Stimulated activated CD8-positive, alpha-beta memory T cell treated with anti-CD3 and anti-CD28 coated beads, Interleukin-15, amount 100 ng/mL, for 1 hour (primary cell): ENCODE results near the gene PHAF1.

Source experiments
- DNase-seq: peaks from one replicate; pipeline ENCODE4 v3.0.0-alpha.2; 2020; ENCODE audit warnings: low read depth

The PHAF1 gene

DNA sequence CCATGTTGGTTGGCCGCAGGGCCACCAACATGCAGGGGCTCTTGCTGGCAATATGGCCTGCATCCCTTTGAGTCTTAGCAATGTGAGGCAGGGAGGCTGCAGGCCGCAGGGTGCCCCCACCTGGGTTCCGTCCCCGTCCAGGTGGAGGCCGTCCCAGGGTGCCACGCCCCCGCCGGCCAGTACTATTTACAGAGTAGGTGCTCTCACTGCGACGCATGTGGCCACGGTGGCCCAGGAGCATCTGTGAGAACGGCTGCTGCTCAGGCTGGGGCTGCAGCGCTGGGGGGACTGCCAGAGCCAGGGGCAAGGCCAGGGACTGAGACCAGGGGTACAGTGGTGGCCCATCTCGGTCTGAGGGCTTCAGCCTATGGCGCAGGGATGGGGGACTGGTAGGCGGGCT lies 70.4 kb downstream of the PHAF1 start:
- no peak for DNase-seq

DNA sequence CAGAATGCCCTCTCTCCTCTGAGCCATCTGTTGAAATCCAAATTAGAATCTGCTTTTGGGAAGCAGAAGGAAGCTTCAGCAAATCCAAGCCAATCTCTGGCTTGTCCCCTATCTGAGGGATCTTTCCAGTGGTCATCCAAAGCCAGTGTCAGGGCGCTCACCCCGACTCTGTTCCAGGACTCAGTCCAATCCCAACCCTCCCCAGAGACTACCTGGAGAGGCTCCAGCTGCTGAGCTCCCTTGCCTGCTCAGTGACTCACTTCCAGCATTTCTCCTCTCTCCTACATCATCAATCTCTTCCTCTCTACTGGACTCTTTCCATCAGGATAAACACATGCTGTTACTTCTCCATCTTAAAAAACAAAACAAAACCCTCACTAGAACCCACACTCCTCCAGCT lies 71.6 kb downstream of the PHAF1 start:
- DNase-seq, result no peak

DNA sequence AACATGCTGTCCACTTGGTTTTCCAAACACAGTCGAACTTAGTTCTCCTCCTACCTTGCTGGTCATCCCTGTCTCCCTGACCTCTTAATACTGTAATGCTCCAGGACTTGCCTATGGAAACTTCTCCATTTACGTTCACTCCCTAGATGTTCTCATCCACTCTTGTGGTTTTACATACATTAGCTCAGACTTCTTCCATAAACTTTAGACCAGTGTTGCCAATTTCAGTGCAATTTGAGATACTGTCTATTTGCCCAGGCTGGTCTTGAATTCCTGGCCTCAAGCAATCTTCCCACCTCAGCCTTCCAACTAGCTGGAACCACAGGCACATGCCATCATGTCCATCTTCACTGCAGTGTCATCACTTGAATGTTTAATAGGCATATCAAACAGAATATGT lies 72.5 kb downstream of the PHAF1 start:
- DNase-seq, result no peak

DNA sequence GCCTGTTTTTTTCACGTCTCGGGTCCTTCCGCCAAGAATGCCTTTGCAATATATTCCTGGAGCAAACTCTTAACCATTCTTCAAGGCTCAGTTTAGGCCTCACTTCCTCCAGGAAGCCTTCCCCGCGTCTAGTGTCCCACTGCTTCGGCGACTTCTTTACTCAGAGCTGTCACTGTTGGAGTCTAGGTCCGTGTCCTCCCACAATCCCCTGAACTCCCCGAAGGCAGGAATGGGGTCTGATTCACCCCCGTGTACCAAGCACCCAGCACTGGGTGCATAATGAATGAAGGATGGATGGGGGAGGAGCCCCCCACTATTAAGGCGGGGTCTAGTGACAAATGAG lies 73.5 kb downstream of the PHAF1 start:
- DNase-seq, result no peak

GRCh38 chr16:67183627-67184452 lies 74.1 kb downstream of the PHAF1 start, which contains the start of gene MATCAP1:
MATCAP1 (minus strand) TSS chr16:67183963; CDS start chr16:67180610, 3,353 bp downstream.
- DNase-seq, result peak; percentile 84

DNA sequence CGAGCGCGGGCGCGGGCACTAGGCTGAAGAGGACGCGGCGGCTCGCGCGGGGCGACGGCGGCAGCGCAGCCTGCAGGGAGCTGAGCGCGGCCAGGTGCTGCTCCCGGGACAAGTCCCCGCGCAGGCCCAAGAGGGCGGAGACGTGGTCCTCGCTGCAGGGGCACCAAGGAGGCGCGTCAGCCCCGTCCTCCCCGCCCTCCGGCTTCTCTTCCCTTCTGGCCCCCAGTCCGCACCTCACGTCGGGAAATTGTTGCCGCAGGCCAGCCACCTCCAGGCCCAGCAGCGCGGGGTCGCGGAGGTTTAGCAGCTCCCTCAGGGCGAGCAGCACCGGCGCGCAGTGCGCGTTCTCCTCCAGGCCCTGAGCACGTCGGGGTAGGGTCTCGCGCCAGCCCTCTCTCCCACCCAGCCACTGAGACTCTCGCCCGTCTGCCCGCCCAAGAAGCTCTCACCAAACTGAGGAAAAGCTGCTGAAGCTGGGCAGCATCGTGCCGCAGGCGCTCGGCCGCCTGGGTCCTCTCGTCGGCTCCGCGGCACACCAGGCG lies 74.8 kb downstream of the PHAF1 start:
- DNase-seq, result no peak

- DNase-seq, result peak; percentile 73
These were observed 75.4 kb downstream of the PHAF1 start for GRCh38 chr16:67184995-67185650.

DNA sequence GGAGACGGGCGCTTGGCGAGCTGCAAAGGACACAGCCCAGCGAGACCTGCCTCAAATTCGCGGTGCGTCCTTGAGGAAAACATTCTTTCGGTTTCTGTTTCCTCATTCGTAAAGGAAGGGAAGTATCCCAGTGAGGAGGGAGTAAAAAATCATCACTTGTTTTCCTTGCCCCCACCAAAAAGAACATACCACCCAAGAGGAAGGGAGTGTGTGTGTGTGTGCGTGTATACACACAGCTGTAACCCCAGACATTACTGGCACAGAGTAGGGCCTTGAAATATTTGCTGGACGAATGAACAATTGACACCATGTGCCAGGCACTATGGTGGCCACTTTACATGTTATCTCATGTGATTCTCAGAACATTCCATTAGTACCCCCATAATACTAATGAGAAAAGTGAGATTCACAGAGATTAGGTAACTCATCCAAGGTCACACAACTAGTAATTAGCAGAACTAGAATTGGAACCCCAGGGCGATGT lies 76.0 kb downstream of the PHAF1 start:
- no peak for DNase-seq

- no peak for DNase-seq
These were observed 76.8 kb downstream of the PHAF1 start for GRCh38 chr16:67186550-67186950.

- no peak for DNase-seq
These were observed 77.6 kb downstream of the PHAF1 start for GRCh38 chr16:67187175-67187890.

GRCh38 chr16:67188323-67188722 lies 78.6 kb downstream of the PHAF1 start:
- DNase-seq, result no peak

DNA sequence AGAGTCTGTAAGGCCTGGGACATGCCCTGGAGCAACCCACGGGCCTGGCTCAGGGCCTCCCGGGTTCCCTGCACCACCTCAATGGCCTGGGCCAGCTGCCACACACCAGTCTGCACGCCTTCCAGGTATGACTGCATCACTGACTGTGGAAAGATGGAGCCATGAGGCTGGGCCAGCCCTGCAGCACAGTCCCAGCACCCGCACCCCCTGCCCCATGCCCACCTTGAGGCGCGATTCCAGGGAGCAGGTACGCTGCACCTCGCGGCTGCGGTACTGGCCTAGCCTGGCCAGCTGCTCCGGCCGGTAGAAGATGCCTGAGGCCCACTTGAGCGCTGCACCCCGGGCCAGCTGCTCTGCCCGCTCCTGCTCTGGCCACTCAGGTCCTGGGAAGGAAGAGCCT lies 79.1 kb downstream of the PHAF1 start:
- DNase-seq, result no peak

- DNase-seq, result no peak
These were observed 80.3 kb downstream of the PHAF1 start, which contains the start of gene EXOC3L1 for GRCh38 chr16:67190041-67190440. EXOC3L1 (minus strand) TSS chr16:67190136; CDS start chr16:67189676, 460 bp downstream.

GRCh38 chr16:67190448-67191399 lies 81.0 kb downstream of the PHAF1 start:
- DNase-seq, result no peak

- DNase-seq, result no peak
These were observed 81.8 kb downstream of the PHAF1 start for GRCh38 chr16:67191411-67191994.

GRCh38 chr16:67191995-67192681 lies 82.4 kb downstream of the PHAF1 start, which contains the start of gene E2F4:
E2F4 (plus strand) TSS chr16:67192155; CDS start chr16:67192228, 73 bp downstream.
- peak; percentile 69 for DNase-seq

DNA sequence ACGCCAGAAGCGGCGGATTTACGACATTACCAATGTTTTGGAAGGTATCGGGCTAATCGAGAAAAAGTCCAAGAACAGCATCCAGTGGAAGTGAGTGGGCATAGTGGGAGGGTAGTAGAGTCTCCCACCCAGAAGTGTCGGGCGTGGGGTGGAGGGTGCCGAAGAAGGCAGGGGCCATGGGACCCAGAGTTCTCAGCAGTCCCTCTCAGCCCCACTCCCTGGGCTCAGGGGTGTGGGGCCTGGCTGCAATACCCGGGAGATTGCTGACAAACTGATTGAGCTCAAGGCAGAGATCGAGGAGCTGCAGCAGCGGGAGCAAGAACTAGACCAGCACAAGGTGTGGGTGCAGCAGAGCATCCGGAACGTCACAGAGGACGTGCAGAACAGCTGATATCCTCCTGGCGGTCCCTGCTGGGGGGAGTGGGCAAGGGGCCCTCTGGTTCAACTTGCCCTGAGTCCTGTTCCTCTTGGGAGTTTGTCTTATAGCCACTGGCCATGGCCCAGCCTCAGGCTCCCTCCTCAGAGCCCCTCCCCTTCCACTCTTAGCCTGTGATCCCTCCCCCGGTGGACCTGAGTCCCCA lies 83.1 kb downstream of the PHAF1 start:
- DNase-seq, result no peak

GRCh38 chr16:67193536-67193935 lies 83.8 kb downstream of the PHAF1 start:
- no peak for DNase-seq

DNA sequence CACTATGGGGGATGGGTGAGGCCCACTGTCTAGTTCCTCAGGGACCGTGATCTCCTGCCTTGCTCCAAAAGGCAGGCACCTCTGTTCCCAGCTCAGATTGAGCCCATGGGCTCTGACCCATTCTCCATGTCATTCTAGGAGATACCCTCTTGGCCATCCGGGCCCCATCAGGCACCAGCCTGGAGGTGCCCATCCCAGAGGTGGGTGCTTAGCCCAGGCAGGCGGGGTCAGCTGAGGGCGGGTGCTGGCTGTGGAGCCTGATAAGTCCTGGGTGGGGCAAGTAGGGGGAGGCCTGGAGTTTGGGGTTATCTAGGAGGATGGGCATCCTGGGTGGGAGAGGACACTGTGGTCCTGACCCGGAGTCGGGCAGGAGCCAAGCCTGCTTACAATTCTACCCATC lies 84.5 kb downstream of the PHAF1 start:
- no peak for DNase-seq

DNA sequence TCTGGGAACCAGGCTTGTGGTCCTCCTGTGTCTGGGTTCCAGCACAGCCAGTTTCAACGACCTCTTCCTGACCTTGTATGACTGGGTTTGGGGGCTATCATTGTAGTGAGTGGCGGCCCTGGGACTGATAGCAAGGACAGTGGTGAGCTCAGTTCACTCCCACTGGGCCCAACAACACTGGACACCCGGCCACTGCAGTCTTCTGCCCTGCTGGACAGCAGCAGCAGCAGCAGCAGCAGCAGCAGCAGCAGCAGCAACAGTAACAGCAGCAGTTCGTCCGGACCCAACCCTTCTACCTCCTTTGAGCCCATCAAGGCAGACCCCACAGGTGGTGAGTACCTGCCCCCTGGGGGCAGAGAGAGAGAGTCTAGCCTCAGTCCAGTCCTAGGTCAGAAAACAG lies 85.9 kb downstream of the PHAF1 start:
- DNase-seq, result no peak
